Left ventricle myocardium superior (tissue), 1 donor: ENCODE results near the gene TMEM250. TPM values are rescaled to one million over a fixed set of nuclear protein-coding genes. Genes with fewer than 3 reads are reported as not detected.

ENCODE experiments used
- ATAC-seq: fragments of 200-7000 bp; cut with Tn5 transposase; one replicate; pipeline ENCODE4 v1.9.1; 2020; ENCODE audit warnings: mild to moderate bottlenecking, moderate library complexity
- DNase-seq: peaks from one replicate; pipeline ENCODE4 v3.0.0-alpha.2; 2020
- intact Hi-C: fragments of 100-400 bp; cut with micrococcal nuclease; formaldehyde crosslinking; loops from one replicate; pipeline ENCODE4 v1.11.0; 2022
- total RNA-seq: library from RNA; stranded (reverse); fragmentation: NEBNext Ultra II Directional; extraction: Animal tissue kit (Norgen Biotek cat#: 25700); gene quantifications from one replicate; pipeline ENCODE4 v1.2.1, GENCODE V29; 2021
- donor health status: DM: no; HTN: yes; CAD: no; lungs with severe emphysema.

TMEM250 gene
- total RNA-seq, 1 donor from 2014 or later = 16.6 TPM

- DNase-seq (no peak), ATAC-seq (no peak)
- intact Hi-C loops = no loop called here
Measured at GRCh38 chr9:136148766-136149165, 30.1 kb upstream of the TMEM250 start.

GRCh38 chr9:136147890-136148714 is 29.4 kb upstream of the TMEM250 start:
- intact Hi-C loops = no loop called here
- DNase-seq = no peak
- ATAC-seq = no peak

GRCh38 chr9:136147038-136147889 is 28.6 kb upstream of the TMEM250 start:
- DNase-seq = no peak
- no peak for ATAC-seq
- intact Hi-C loops = no loop called here

GRCh38 chr9:136146126-136147037 is 27.7 kb upstream of the TMEM250 start:
- intact Hi-C loops = no loop called here
- DNase-seq = no peak
- ATAC-seq = no peak

GRCh38 chr9:136145580-136145979 is 26.9 kb upstream of the TMEM250 start:
- DNase-seq (no peak), ATAC-seq (no peak)
- intact Hi-C loops = no loop called here

- intact Hi-C loops = no loop called here
- no peak for ATAC-seq
- no peak for DNase-seq
Measured at GRCh38 chr9:136144450-136144849, 25.8 kb upstream of the TMEM250 start.

- no peak for DNase-seq
- ATAC-seq = peak; percentile 27
- intact Hi-C loops = no loop called here
Measured at GRCh38 chr9:136143215-136144001, 24.7 kb upstream of the TMEM250 start.

GRCh38 chr9:136142859-136143214 is 24.2 kb upstream of the TMEM250 start:
- DNase-seq = no peak

GRCh38 chr9:136142414-136142796 is 23.7 kb upstream of the TMEM250 start:
- no peak for DNase-seq
- no peak for ATAC-seq
- intact Hi-C loops = no loop called here

More at GRCh38 chr9:136142859-136143214, 24.2 kb upstream of the TMEM250 start:
- ATAC-seq = no peak
- intact Hi-C loops = no loop called here

GRCh38 chr9:136141682-136142413 is 23.2 kb upstream of the TMEM250 start:
- peak; percentile 13 for DNase-seq
- no peak for ATAC-seq
- intact Hi-C loops = no loop called here

GRCh38 chr9:136140966-136141365 is 22.3 kb upstream of the TMEM250 start:
- peak; percentile 71 for ATAC-seq
- intact Hi-C loops = no loop called here
- DNase-seq = peak; percentile 54

- intact Hi-C loops = no loop called here
- no peak for DNase-seq
- ATAC-seq = no peak
Measured at GRCh38 chr9:136140046-136140445, 21.4 kb upstream of the TMEM250 start.

- DNase-seq (no peak), ATAC-seq (no peak)
- intact Hi-C loops = no loop called here
Measured at GRCh38 chr9:136138566-136138965, 19.9 kb upstream of the TMEM250 start.

- DNase-seq (no peak), ATAC-seq (no peak)
- intact Hi-C loops = no loop called here
Measured at GRCh38 chr9:136137321-136138265, 18.9 kb upstream of the TMEM250 start.

- intact Hi-C loops = no loop called here
- ATAC-seq = no peak
- no peak for DNase-seq
Measured at GRCh38 chr9:136136127-136136925, 17.7 kb upstream of the TMEM250 start.
